HG02571 (cell line): ENCODE data around the gene PACS2.
A peak's percentile ranks its signal among the peaks of the same experiment; 100 is the strongest.
"Not testable (repeated sequence)": the region's sequence is repeated elsewhere in the genome, so short reads cannot be mapped to it uniquely, and the experiment has no call there.

Experiments used
- ATAC-seq: cut with Tn5 transposase; IDR thresholded peaks from one replicate; pipeline ENCODE4 v1.9.1; 2021; ENCODE audit warnings: mild to moderate bottlenecking, moderate library complexity; ENCODE audit not compliant: unreplicated experiment

PACS2 gene

DNA sequence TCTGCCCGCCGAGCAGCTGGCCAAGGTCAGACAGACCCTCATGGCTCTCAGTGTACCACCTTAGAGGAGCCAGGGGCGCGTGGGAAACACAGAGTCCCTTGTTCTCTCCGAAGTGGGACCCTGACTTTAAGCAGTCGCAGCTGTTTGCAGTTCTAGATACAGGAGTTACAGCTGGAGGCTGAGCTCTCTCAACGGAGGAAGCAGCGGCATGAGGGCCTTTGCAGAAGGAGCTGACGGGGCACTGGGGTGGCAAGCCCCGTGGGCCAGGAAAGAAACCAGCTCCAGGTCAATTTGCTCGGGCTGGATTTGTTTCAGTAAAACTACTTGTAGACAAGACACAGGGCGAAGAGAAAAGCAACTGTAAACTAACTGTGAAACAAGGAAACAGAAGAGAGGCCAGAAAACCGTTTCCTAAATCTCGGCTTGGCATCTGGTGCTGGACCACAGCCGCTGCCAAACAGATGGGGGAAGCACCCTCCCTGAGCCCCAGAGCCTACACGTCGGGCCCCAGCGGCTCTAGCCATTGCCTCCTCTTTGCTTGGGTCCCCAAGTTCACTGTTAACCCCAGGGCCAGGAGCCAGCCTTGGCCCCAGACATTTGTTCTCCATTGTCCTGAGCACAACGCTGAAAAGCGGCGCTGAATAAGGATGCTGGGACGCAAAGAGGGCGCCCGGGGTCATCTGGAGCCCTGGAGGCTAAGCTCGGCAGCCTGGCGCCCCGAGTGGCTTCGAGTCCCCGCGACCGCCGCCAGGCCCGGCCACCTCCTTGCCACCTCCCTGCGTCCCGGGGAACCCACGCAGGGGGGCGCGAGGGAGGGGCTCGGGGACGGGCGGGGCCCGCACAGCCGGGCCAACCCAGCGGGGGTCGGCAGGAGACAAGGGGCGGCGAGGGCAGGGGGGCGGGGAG, 914 bp upstream of the PACS2 start:
- ATAC-seq, result peak; percentile 9

DNA sequence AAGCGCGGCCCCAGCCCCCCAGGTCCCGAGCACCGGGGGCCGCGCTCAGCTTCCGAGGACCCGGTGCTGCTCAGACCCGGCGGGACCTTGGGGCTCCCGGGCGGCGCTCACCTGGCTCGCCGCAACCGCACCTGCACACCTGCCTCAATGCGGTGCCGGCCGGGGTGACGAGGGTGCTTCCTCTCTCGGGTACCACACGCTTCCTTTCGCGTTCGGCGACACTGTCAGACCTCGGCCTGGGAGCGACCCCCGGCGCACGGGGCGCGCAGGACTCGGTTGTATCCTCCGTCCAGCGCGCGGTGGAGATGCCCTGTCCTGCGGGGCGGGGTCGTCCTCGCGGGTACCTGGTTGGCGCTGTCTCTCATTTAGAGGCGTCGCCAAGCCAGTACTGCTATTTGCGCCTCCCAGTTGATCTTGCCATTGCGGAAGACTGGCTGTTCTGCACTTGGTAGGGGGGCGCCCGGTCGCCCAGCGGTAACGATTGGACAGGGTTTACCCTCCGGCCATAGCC, 718 bp downstream of the PACS2 start:
- ATAC-seq, result no peak

- no peak for ATAC-seq
Measured at GRCh38 chr14:105315941-105316576, 1.5 kb downstream of the PACS2 start.

- no peak for ATAC-seq
Measured at GRCh38 chr14:105316577-105316941, 2.0 kb downstream of the PACS2 start.

GRCh38 chr14:105316968-105317510, 2.5 kb downstream of the PACS2 start:
- ATAC-seq, result no peak

- ATAC-seq, result no peak
Measured at GRCh38 chr14:105317546-105317945, 3.0 kb downstream of the PACS2 start.

DNA sequence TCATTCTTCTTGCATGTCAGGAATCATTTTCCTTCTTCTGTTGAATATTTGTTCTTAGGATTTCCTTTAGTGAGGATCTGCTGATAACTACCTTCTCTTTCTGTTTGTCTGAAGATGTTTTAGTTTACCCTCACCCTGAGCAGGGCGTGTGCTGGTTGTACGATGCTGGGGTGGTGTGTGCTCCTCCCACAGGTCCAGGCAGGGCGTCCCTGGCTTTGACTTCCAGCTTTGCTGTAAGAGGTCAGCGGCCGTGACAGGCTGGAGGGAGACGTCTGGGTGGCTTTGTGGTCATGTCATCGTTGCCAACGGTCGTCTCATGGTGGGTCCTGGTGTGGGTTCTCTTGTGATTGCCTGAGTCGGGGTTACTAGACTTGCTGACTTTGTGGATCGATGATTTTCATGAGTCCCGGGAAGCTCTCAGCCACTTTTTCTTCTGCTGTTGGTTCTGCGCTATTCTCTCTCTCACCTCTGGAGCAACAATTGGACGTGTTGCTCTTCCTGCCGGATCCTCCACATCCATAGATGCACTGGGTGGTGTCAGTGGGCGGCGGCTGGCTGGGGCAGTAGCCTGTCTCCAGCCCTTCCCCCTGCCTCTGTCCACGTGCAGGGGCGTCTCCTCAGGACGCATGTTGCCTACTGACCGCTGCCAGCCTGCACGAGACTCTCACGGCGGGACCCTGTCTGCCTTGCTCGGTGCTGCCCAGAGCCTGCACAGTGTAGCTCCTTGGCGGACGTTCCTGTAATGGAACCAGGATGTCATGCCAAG, 8.4 kb downstream of the PACS2 start:
- no peak for ATAC-seq

GRCh38 chr14:105323663-105324062, 9.1 kb downstream of the PACS2 start:
- ATAC-seq, result no peak

- no peak for ATAC-seq
Measured at GRCh38 chr14:105324080-105324778, 9.7 kb downstream of the PACS2 start.

DNA sequence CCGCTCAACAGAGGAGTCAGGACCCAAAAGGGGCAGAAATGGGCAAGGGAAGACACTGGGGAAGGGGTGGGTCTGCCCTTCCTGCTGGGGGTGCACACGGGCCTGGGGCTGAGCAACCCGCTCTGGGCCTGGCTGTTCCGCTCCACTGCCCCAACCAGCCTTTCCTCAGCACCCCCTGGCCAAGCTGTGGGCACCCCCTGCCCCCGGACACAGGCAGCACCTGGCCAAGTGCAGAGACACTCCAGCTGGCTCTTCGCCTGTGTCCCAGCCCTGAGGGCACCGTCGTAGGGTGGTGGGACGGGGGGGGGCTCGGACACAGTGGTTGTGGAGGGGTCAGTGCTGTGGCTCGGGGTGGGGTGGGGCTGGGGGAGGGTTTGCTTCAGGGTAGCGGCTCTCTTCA, 10.3 kb downstream of the PACS2 start:
- ATAC-seq, result no peak

DNA sequence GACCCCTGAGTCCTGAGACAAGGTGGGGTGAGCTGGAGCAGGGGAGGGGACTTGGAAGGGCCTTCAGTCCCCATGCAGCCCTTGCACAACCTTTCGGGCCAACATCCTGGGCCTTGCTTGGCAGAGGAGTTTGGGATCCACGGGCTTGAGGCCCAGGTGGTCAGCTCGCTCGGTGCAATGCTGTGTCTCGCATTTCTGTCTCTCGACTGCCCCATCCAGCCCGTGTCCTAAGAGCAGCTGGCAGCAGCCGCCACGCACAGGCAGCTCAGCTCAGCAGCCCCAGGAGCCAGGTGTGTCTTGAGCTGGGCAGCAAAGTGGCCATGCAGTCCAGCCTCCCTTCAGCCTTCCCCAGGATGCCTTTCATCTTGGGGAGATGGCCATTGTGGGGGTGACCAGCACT, 10.8 kb downstream of the PACS2 start:
- ATAC-seq, result no peak

GRCh38 chr14:105325716-105326567, 11.4 kb downstream of the PACS2 start:
- ATAC-seq, result no peak

DNA sequence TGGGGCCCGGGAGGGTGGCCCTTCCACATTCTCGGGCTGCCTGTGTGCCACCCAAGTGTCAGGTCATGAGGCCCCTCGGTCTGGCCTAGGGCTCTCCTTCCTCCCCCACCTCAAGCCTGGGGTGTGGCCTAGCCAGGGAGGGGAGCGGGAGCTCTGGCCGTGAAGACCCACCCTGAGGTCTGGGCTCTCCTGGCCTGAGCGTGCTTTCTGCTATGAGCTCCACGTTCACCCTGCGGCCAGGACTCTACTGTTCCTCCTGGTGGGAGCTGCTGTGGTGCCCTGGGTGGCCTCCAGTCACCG, 12.0 kb downstream of the PACS2 start:
- ATAC-seq, result no peak

DNA sequence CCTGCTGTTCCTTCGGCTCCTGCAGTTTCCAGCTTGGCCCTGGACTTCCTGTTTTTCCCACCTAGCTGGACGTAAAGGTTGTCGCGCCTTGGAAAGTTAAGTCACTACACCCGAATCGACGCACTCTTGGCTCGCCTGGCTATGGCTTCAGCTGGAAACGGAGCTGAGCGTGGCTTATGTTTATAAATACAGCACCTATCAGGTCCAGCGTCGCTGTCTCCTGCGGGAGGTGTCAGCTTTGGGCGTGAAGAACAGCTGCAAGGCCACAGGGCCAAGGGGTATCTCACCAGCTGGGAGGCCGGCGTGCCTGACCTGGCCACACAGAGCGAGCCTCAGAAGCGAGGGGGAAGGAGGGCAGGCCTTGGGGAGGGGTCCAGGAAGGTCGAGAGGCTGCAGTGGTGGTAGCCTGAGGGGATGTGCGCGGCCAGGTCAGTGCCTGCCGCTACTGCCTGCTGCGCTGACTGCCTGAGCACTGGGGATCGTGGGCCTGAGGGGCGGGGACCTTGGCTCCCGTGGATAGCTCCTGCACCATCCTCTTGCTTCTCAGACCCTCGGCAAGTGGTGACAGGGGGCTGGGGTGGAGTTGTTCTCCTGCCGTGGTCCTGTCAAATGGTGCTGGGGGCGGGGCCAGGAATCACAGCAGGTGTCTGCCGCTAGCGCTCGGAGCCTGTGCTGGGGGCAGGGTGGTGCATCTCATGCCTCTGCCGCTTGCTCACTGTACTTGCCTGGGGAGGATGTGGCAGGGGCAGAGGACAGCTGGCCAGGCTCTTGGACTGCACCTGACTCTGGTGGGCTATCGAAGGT, 12.5 kb downstream of the PACS2 start:
- no peak for ATAC-seq

DNA sequence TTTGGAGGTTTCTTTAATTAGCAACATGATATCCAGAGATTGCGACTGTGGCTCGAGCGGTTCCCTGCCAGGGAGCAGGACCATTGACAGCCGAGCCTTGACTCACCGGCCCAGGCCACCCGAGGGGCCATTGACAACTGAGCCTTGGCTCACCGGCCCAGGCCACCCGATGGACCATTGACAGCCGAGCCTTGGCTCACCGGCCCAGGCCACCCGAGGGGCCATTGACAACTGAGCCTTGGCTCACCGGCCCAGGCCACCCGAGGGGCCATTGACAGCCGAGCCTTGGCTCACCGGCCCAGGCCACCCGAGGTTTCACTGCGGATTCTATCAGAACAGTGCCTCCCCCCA, 13.1 kb downstream of the PACS2 start:
- ATAC-seq, result not testable (repeated sequence)

- ATAC-seq, result no peak
Measured at GRCh38 chr14:105328070-105328677, 13.6 kb downstream of the PACS2 start.

DNA sequence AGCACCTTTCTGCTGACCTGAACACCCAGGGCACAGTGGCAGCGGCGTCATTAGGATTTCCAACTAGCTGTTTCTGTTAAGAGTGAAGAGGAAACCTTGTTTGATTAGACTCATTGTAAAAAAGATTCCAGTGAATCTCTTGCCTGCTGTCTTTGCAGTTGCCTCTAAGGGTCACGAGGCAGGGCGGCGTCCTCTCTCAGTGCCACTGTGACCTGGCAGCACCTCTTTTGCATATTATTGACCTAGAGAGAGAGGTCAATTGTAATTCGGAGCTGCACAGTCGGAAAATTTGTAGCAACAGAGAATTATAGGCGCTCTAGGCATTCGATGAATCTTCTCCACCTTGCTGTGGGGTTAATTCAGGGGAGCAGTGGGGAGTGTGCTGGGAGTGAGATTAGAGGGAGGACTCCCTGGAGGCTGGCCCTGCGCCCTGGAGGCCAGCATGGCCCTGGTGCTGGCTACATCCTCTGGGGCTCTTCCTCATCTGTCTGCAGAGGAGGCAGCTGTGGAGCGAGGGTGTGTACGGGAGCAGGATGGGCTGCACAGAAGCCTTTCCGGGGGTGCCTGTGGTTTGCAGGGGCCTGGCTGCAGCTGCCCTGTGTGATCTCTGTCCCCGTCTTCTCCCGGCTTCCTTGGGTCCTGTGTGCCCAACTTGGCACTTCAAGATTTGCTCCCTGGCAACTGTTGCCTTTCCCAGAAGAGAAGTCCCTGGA, 14.3 kb downstream of the PACS2 start:
- no peak for ATAC-seq
